Posterior vena cava (tissue), 2 donors: ENCODE data around the gene FRMD1. TPM values are rescaled to one million over a fixed set of nuclear protein-coding genes. Genes with fewer than 3 reads are reported as not detected.

ENCODE experiments used
- DNase-seq: peaks from one replicate; pipeline ENCODE4 v3.0.0-alpha.2; 2020; ENCODE audit warnings: low spot score
- intact Hi-C, 2 donors: fragments of 100-400 bp; cut with DNase I; formaldehyde crosslinking; loops; one replicate each; pipeline versions ENCODE4 v1.14.1 to v1.14.2; 2022 to 2023
- long read RNA-seq, 2 donors: library from polyadenylated mRNA; unstranded; transcript quantifications; one replicate each; pipeline ENCODE4 v2.0.0, GENCODE V29; 2020 to 2021
- total RNA-seq, 2 donors: library from RNA; stranded (reverse); fragmentation: NEBNext Ultra II Directional; extraction: Animal tissue kit (Norgen Biotek cat#: 25700); gene quantifications; one replicate each; pipeline ENCODE4 v1.2.1, GENCODE V29; 2021
- donor health status: DM: yes; HTN: yes; CAD: no.
- donor health status: DM: yes; HTN: yes; CAD: no.

The FRMD1 gene
- under 1 TPM in 1 of 2 donors, not detected in 1; 0.14 TPM for total RNA-seq
- long read RNA-seq, donor 1: 0 reads
- long read RNA-seq, donor 2: 0 reads

DNA sequence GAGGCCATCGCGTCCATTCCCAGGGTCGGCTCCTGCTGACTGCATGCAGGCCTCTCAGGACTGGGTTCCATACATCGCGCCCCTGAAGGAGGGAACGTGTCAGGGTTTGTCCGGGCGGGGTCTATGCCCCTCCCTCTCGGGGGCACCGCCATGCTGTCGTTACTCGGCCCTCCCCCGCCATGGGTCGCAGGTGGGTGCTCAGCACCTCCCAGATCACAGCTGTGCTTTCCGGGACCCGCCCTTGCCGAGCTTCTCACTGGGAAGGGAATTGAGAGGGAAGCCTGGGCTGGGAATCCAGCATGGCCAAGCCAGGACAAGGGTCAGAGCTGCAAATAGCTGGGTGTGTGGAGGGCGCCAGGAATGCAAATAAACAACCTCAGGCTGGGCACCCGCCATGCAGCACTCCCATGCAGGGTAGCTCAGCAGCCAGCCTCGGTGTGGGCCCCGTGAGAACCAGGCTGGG lies at the start of gene FRMD1:
Gene FRMD1 (minus strand): TSS at position 270 of the 463 bp plus-strand sequence. CDS start 118 bp downstream, at position 152.
- DNase-seq: no peak
- intact Hi-C loops: no loop called here

DNA sequence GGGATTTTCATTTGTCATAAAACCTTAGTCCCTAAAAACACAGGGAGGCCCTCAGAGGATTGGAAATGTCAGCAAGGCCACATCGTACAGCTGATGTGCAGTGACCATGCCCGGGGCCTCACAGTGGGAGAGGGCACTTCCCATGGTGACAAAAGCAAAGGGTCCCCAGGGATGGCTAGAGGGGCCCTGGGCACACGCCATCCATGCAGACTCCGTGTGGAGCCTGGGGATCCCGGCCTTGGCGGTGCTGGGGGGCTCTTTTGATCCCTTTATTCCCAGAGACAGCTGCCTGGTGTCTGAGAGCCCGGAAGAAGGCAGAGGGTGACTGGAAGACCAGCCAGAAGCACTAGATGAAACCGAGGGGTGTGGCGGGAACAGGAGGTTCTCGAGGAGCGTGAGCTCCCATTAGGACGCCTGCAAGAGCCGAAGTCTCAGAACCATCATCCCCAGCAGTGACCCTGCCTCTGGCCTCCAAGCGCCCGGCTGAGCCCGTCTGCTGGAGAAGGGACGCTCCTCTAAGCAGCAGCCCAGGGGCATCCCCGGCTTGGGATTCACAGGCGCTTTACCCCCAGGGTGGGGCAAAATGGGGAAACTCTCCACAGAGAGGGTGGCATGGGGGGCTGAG lies 49.1 kb upstream of the FRMD1 start:
- peak; percentile 80 for DNase-seq
- intact Hi-C loops: loop anchor here in 1 of 2 donors (5.0 kb wide), 1 partner anchor 1459 kb away; no protein-coding TSS in a partner anchor

DNA sequence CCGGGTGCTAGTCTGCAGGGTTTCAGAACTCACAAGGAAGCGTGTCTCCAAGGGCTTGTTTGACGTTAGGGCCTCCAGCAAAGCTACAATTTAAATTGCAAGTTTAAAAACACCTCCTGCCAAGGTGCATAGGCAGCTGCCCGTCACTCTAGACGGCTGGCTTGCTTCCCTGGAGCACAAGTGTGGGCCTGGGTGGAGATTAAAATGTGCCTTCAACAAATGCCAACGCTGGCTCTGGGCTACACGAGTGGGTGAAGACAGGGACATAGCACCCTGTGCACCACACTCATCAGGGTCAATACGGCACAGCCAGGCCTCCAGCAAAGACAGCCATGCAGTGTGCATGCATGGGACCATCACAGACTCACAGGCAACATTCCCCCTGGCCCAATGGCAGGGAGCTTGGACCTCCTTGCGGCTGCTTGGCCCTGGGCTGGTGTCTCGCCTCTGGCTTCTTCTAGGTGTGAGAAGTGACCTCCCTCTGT lies 48.4 kb upstream of the FRMD1 start:
- intact Hi-C loops: loop anchor here in 1 of 2 donors (5.0 kb wide), 1 partner anchor 1460 kb away; no protein-coding TSS in a partner anchor

DNA sequence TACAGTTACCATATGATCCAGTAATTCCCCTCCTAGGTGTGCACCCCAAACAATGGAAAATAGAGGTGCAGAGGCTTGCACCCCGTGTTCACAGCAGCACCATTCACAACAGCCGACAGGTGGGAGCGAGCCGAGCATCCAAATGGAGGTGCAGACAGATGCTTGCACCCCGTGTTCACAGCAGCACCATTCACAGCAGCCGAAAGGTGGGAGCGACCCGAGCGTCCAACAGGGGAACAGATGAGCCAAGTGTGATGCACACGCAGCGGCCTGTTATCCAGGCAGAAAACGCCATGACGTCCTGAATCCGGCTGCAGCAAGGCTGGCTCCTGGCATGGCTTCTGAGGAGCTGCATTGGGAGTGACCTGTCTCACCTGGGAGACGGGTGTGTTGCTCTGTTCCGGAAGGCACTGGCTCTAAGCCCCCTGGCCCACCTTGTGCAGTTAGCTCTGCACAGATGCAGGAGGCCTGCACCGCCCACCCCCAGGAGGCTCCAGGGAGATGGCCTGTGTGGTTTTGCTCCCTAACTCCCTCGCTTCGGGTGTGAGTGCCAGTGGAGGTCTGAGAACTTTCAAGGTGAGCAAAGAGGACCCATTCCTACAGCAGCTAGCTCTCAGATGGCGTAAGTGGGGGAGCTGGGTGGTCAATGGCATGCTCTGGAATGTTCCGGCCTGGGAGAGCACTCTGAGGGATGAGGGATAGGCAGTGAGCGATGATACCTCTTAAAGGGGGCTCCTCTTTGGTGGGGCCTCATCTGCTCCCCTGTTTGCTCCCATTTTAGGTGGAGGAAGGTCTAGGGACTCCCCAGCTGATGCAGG lies 47.8 kb upstream of the FRMD1 start:
- intact Hi-C loops: loop anchor here in 1 of 2 donors (5.0 kb wide), 1 partner anchor 1461 kb away; no protein-coding TSS in a partner anchor

More for the DNA sequence above, 48.4 kb upstream of the FRMD1 start:
- DNase-seq: peak; percentile 75

DNA sequence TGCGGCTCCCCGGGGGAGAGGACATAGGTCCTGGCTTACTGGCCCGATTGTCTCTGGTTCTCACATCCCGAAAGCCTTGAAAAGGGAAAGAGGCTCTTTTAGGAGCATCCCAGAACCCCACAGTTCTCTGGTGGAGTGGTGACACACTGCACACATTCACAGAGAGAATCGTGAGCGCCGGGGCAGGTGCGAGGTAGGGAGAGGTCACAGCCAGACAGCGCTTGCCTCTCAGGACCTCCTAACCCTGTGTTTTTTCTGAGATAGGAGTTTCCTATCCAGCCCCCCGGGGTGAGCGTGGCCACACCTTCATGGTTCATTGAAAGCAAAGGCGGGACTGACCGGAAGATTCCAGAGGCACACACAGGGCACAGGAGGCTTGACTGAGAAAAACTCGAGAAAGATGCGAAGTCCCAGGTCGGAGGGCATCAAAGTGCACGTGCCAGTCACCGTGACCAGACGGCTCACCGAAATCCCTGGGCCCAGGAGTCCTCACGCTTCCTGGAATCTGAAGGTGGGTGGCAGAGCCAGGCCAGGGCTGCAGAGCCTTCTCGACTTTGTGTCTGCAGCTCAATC lies 46.5 kb upstream of the FRMD1 start:
- intact Hi-C loops: loop anchor here in 1 of 2 donors (5.0 kb wide), 1 partner anchor 1462 kb away; no protein-coding TSS in a partner anchor
- peak; percentile 69 for DNase-seq

More for the DNA sequence above, 47.8 kb upstream of the FRMD1 start:
- DNase-seq: peak; percentile 59

DNA sequence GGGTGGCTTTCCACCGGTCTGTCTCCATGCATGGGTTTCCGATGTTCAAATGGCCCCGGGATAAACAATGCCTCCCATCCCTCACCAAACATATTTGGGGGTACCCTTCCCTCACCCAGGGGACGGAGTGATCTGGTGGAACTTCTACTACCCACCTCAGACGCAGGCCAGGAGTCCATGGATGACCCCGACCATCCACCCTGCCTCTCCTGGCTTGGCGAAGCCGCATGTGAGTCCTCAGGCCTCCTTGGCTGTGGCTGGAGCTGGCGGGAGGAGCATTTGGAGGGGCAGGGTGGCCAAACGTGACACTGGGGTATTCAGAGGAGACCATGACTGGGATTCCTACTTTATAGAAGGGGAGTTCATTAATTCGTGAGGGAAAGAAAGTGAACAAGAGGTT lies 45.9 kb upstream of the FRMD1 start:
- peak; percentile 56 for DNase-seq

DNA sequence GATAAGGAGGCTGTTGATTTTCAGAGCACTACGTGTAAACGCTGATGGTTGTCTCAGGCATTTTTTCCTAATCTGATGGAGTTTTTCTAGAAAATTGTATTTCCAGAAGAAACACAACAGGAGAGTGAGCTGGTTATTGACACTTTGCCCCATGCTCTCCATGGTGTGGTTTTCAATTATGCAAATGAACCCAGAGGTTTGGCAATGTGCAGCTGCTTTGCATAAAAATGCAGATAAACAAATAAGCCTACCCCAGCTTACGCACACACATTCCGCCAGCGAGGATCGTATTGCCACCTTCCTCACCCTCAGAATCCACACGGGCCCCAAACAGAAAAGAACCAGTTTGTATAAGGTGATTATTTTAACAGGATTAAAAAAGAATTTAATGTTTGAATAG lies 45.1 kb upstream of the FRMD1 start:
- intact Hi-C loops: no loop called here
- peak; percentile 10 for DNase-seq

More for the DNA sequence above, 45.9 kb upstream of the FRMD1 start:
- intact Hi-C loops: loop anchor here in 1 of 2 donors (5.0 kb wide), 1 partner anchor 1462 kb away; no protein-coding TSS in a partner anchor

DNA sequence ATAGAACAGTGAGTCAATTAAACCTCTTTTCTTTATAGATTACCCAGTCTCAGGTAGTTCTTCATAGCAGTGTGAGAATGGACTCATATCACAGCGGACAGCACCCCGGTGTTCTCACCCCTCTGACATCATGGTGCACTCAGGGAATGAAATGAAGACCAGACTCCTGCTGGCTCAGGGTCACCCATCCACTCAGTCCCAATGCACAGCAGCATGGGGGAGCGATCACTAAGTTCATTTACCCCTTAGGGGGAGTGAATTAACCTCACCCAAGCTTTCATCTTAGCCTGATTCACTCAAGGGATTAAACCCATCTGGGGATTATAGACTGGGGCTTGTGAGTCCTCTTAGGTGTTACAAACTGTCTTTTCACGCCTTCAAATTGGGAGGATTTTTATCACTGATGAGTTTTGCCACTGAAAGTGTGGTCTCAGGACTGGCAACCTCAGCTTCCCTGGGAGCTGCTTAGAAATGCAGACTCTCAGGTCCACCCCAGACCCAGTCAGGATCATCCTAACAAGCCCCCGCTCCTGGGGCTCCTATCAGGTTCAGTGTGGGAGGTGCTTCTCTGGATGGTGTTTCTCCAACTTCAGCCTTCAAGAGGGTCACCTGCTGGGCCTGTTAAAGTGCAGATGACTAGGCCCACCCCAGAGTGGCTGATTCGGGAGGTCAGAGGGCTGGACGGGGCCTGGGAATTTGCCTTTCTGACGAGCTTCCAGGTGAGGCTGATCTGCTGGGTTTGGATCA lies 44.3 kb upstream of the FRMD1 start:
- peak; percentile 32 for DNase-seq
- intact Hi-C loops: no loop called here

DNA sequence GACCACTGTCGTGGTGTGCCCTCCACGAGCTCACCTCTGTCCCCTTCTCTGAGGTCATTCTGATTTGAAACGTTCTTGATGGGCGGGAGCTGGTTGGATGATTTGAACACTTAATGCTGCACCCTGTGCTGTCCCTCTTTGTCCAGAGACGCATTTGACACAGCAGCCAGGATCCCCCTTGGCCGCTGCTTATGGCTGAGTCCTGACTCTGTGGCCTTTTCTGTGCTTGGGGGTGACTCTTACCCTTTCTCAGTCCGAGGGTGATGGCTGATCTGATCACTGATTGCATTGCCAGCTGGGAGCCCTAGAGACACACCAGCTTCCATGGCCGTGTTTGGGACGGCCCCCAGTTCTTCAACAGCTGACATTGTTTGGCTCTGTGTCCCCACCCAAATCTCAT lies 43.5 kb upstream of the FRMD1 start:
- DNase-seq: peak; percentile 10
- intact Hi-C loops: no loop called here

DNA sequence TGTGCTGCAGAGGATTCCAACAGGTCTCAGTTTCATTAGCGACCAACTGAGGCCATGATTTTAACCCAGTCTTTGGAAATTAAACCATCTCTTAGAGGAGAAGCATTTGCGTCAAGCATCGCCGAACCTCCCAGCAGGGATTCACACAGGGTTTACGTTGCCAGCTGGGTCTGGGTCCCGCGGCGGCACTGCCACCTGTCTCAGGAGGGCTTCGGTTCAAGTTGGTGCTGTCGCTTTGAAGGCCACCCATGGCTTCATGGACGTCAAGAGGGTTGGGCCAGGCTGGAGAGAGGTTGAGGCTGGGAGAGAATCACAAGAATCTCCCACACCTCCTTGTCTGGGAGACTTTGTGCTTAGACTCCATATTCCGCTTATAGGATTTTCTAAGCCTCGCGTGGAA lies 43.0 kb upstream of the FRMD1 start:
- peak; percentile 65 for DNase-seq
- intact Hi-C loops: no loop called here

DNA sequence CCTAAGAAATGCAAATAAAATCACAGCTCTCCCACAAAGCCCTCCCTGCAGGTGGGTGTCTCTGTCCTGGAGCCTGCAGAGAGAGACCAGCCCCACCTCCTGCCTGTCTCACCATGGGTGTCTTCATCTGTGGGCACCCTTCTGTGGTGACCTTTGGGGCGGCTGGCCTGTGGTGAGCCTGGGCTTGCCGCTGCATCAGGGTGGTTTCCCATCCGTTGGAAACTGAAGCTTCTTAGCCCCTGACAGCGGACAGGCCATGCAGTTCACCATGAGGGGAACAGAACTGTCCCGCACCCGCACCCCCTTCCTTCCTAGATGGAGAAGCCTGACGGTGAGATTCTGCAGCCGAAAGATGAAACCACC lies 42.3 kb upstream of the FRMD1 start:
- intact Hi-C loops: no loop called here
- DNase-seq: peak; percentile 56

DNA sequence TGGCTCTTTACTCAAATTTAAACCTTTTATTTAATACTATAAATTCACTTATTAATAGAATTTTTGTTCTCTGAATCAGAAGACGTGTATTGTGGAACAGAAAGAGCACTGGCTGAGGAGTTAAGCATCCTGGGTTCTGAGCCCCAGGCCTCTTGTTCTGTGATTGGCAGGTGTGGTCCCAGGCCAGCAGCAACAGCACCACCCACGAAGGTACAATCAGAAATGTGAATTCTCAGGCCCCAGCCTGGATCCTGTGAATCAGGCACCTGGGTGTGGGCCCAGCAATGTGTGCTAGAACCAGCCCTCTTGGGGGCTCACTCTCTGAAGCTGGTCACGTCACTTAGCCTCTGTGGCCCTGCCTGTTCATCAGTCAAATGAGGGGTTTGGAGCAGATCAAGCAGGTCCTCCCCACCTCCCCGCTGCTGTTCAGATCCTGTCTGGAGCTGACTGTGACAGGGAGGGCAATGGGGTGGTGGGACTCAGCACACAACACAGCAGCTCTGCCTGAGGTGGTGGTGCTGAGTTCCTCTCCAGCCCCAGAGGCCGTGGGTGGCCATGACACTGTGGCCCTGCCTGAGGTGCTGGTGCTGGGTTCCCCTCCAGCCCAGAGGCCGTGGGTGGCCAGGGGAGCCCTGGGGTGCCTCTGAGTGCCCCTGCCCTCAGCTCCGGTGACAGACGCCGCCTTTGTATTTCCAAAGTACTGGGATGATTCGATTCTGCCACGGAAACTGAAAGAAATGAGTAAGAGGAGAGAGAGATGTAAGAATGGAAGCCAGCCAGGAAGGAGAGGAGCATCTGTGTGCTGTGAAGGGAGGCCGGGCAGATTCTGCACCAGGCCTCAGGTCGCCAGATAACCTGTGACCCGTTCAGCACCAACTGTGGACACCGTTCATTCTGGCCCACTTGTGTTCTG lies 41.6 kb upstream of the FRMD1 start:
- peak; percentile 59 for DNase-seq
- intact Hi-C loops: no loop called here

DNA sequence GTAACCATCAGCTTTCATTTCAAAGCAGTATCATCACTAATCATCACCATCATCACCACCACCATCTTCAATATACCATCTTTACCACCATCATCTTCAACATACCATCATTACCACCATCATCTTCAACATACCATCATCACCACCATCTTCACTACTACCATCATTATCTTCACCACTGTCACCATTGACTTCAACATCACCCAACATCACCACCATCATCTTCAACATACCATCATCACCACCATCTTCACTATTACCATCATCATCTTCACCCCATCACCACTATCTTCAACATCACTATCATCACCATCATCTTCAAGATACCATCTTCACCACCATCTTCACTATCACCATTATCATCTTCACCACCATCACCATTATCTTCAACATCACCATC lies 40.5 kb upstream of the FRMD1 start:
- intact Hi-C loops: no loop called here
- no peak for DNase-seq

DNA sequence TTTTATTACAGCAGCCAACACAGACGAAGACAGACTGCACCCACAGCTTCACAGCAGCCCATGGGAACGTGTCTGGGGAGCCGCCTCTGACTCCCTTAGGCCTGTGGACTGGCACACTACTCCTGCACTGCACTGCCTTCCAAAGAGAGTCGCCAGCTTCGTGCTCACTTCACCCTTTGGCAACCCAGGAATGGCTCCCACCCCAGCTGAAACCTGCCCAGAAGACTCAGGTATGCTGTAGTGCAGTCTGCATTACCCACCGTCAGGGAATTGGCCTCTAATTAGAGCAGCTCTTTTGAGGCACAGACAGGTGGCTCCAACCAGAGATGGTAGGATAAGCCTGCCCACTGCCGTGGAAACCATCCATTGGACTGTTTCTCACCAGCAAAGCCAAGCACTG lies 39.9 kb upstream of the FRMD1 start:
- intact Hi-C loops: no loop called here
- peak; percentile 62 for DNase-seq

DNA sequence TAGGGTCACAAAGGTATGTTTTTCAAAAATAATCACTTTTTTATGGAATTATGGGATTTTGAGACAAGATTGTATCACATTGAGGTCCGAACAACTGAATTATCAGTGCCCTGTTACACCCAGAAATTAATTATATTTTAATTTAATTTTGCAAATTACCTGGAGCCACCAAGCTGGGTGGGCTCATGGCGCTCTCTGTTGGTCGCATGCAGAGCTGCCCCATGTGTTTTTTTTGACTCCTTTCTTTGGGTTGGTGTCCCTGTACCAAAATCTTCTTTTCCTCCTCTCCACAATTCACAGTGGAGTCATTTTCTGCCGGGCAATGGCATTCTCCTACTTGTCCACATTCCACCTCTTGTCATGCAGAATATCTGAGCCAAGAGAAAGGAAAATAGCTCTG lies 38.9 kb upstream of the FRMD1 start:
- intact Hi-C loops: no loop called here
- no peak for DNase-seq

DNA sequence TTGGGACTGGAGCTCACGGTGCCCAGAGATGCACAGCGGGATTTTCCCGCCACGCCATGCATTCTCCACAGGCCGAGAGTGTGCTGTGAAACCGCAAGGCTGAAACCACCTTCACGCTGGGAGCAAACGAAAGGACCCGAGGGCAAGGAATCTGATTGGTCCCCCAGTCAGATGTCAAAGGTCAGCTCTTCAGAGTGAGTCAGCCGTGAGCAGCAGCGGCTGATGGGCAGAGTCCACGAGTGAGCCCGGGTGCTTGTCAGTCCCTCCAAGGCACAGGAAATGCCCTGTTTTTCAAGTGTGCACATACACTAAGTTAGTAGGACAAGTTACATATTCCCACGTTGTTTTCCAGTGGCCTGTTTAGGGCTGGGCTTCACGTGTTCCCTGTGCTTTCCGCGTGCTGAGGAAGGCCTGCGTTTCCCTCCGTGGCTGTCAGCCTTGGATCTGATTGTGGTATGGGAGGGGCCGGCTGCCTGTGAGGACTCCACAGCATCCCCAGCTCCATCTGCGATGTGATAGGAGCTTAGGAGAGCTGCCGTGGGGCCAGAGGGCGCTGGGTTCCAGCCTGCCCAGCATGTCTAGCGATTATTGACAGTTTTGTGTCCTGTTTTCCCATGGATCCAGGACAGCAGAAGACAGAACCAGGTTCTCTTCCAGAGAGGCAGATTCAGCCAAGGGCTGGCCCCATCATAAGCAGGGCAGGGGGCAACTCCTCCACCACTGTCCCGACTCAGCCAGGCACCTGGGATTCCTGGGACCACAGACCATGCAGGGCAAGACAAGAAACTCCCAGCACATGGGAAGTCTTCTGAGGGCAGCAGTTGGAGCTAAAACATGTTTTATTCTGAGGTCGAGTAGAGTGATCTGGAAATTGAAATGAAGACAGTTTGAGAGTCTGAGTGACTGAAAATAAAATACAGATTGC lies 38.2 kb upstream of the FRMD1 start:
- peak; percentile 54 for DNase-seq
- intact Hi-C loops: no loop called here

DNA sequence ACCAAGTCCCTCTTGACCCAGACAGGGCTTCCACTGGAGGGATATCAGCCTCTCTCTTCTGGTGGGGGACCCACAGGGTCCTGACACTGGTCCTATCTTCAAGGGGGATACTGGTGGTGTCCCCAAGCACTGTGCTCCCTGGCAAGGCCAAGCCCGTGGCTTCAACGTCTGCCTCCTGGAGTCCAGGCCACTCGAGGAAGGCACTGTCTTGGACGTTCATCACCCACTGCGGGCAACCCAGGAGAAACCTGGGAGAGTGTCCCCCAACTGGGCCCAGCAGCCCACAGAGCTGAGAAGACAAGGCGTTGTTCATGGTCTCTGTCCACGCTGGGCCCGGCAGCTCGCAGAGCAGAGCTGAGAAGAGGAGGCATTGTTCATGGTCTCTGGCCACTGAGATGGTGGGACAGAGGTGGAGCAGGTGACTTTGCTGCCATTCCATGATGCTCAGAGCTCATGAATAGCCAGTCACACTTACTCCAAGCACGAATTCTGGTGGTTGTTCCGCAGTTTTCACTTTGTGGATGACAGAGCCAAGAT lies 37.5 kb upstream of the FRMD1 start:
- peak; percentile 62 for DNase-seq
- intact Hi-C loops: no loop called here
